ENCODE results near the gene ZNF780A. TPM values are rescaled to one million over a fixed set of nuclear protein-coding genes. Genes with fewer than 3 reads are reported as not detected.
A peak's percentile ranks its signal among the peaks of the same experiment; 100 is the strongest.
"Not testable (repeated sequence)": the region's sequence is repeated elsewhere in the genome, so short reads cannot be mapped to it uniquely, and the experiment has no call there.

The ZNF780A gene
- total RNA-seq, 4 donors from 2014 or later = 12.3 to 15.6 (median 13.0) TPM

- H3K27ac ChIP-seq = no peak overlapping the region
- H3K27me3 ChIP-seq = no peaks in the 10 kb centered on the region
- no peak for DNase-seq
- peaks cover 0 to 12% (median 0%) of the 10 kb centered on the region in 3 donors for H3K36me3 ChIP-seq
- intact Hi-C loops (cut with DNase I) = no loop called here
- H3K4me1 ChIP-seq = peaks cover 0 to 30% (median 14%) of the 10 kb centered on the region in 3 donors
- peaks cover 0 to 18% (median 3%) of the 10 kb centered on the region in 3 donors for H3K9me3 ChIP-seq
- WGBS, 2 donors = 83 to 85% methylated on average over 9 of the region's 9 CpGs
- H3K4me3 ChIP-seq = peak overlapping the region in 1 of 4 donors; percentile 89
- no peak for TF ChIP-seq CTCF (IDR thresholded peaks at IDR 0.05)
- TF ChIP-seq POLR2A (IDR thresholded peaks at IDR 0.05) = no peak
Measured at GRCh38 chr19:40054632-40055031, 36.1 kb downstream of the ZNF780A start.

GRCh38 chr19:40053491-40053890 lies 37.3 kb downstream of the ZNF780A start:
- H3K36me3 ChIP-seq = peaks cover 0 to 23% (median 0%) of the 10 kb centered on the region in 3 donors
- no peak for DNase-seq
- no peak overlapping the region for H3K4me3 ChIP-seq
- TF ChIP-seq POLR2A (IDR thresholded peaks at IDR 0.05) (no peak), CTCF (IDR thresholded peaks at IDR 0.05) (no peak)
- 96% methylated on average over 2 of the region's 2 CpGs for WGBS, 2 donors
- peaks cover 0 to 30% (median 14%) of the 10 kb centered on the region in 3 donors for H3K4me1 ChIP-seq
- no peaks in the 10 kb centered on the region for H3K27me3 ChIP-seq
- intact Hi-C loops (cut with DNase I) = no loop called here
- peaks cover 0 to 18% (median 0%) of the 10 kb centered on the region in 3 donors for H3K9me3 ChIP-seq
- H3K27ac ChIP-seq = no peak overlapping the region

GRCh38 chr19:40041718-40042117 lies 49.0 kb downstream of the ZNF780A start:
- H3K27me3 ChIP-seq; DNase-seq; H3K4me1 ChIP-seq; intact Hi-C loops (cut with DNase I); H3K4me3 ChIP-seq; H3K27ac ChIP-seq: not testable (repeated sequence)
- Histone ChIP-seq H3K36me3 (peaks cover 16 to 38% (median 25%) of the 10 kb centered on the region in 3 donors), H3K9me3 (peaks cover 0 to 56% (median 34%) of the 10 kb centered on the region in 3 donors)
- WGBS, 2 donors = 94 to 100% methylated on average over 1 of the region's 1 CpG

- H3K9me3 ChIP-seq = peaks cover 16 to 57% (median 45%) of the 10 kb centered on the region in 3 donors
- H3K27me3 ChIP-seq; DNase-seq; H3K27ac ChIP-seq; H3K4me3 ChIP-seq; intact Hi-C loops (cut with DNase I); H3K36me3 ChIP-seq; H3K4me1 ChIP-seq: not testable (repeated sequence)
- WGBS, 2 donors = 88 to 91% methylated on average over 1 of the region's 3 CpGs
Measured at GRCh38 chr19:40038047-40038446, 52.7 kb downstream of the ZNF780A start.

GRCh38 chr19:40035996-40036395 lies 54.7 kb downstream of the ZNF780A start:
- intact Hi-C loops (cut with DNase I) = no loop called here
- H3K9me3 ChIP-seq = peaks cover 20 to 71% (median 65%) of the 10 kb centered on the region in 3 donors
- DNase-seq = no peak
- WGBS, 2 donors = 92 to 97% methylated on average over 4 of the region's 4 CpGs
- H3K36me3 ChIP-seq = no peaks in the 10 kb centered on the region
- TF ChIP-seq POLR2A (IDR thresholded peaks at IDR 0.05) (no peak), CTCF (IDR thresholded peaks at IDR 0.05) (no peak)
- H3K27ac ChIP-seq = no peak overlapping the region
- H3K4me3 ChIP-seq = no peak overlapping the region
- no peaks in the 10 kb centered on the region for H3K27me3 ChIP-seq
- no peaks in the 10 kb centered on the region for H3K4me1 ChIP-seq

- WGBS, 2 donors = 94 to 97% methylated on average over 2 of the region's 2 CpGs
- H3K4me3 ChIP-seq = no peak overlapping the region
- no peak for TF ChIP-seq POLR2A (IDR thresholded peaks at IDR 0.05)
- TF ChIP-seq CTCF (IDR thresholded peaks at IDR 0.05) = no peak
- no peaks in the 10 kb centered on the region for H3K27me3 ChIP-seq
- H3K4me1 ChIP-seq = no peaks in the 10 kb centered on the region
- H3K9me3 ChIP-seq = peaks cover 20 to 90% (median 82%) of the 10 kb centered on the region in 3 donors
- DNase-seq = no peak
- intact Hi-C loops (cut with DNase I) = no loop called here
- H3K36me3 ChIP-seq = no peaks in the 10 kb centered on the region
- no peak overlapping the region for H3K27ac ChIP-seq
Measured at GRCh38 chr19:40033989-40034560, 56.7 kb downstream of the ZNF780A start.
